D721Med (cell line): Measurements from ENCODE around the gene TSPOAP1.

Source experiments
- DNase-seq: peaks from one replicate; pipeline ENCODE4 v3.0.0; 2011; ENCODE audit warnings: low spot score; ENCODE audit not compliant: insufficient read length
- FAIRE-seq: peaks from 2 replicates; lab custom pipeline; 2011; peaks lifted over from hg19 to GRCh38; lab: Jason Lieb, UNC
- TF ChIP-seq, protein P1 (sequence below): IDR thresholded peaks from 2 replicates; pipeline ENCODE4 v1.5.1; 2012; ENCODE audit warnings: mild to moderate bottlenecking, control low read depth; ENCODE audit not compliant: insufficient read depth; ENCODE audit errors: missing control alignments

Gene TSPOAP1

DNA sequence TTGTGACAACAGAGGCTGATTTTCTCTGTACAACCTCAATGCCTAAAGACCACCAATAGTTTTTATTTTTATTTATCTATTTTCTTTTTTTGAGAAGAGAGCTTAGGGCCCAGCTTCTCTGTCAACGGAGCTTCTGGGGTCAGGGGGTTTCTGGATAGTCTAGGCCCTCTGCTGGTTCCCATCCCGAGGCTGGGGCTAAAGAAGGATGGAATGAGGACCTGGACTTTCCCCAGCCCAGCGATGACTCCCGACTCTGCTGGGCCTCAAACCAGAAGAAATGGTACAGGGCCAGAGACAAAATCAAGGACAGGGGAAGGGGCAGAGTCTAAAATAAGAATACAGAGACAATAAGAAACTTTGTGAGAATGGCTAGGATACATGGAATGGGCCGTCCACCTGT is 5.7 kb upstream of the TSPOAP1 start:
- DNase-seq (peak; percentile 10), FAIRE-seq (no peak)
- TF ChIP-seq, protein P1, sequence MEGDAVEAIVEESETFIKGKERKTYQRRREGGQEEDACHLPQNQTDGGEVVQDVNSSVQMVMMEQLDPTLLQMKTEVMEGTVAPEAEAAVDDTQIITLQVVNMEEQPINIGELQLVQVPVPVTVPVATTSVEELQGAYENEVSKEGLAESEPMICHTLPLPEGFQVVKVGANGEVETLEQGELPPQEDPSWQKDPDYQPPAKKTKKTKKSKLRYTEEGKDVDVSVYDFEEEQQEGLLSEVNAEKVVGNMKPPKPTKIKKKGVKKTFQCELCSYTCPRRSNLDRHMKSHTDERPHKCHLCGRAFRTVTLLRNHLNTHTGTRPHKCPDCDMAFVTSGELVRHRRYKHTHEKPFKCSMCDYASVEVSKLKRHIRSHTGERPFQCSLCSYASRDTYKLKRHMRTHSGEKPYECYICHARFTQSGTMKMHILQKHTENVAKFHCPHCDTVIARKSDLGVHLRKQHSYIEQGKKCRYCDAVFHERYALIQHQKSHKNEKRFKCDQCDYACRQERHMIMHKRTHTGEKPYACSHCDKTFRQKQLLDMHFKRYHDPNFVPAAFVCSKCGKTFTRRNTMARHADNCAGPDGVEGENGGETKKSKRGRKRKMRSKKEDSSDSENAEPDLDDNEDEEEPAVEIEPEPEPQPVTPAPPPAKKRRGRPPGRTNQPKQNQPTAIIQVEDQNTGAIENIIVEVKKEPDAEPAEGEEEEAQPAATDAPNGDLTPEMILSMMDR, result no peak

DNA sequence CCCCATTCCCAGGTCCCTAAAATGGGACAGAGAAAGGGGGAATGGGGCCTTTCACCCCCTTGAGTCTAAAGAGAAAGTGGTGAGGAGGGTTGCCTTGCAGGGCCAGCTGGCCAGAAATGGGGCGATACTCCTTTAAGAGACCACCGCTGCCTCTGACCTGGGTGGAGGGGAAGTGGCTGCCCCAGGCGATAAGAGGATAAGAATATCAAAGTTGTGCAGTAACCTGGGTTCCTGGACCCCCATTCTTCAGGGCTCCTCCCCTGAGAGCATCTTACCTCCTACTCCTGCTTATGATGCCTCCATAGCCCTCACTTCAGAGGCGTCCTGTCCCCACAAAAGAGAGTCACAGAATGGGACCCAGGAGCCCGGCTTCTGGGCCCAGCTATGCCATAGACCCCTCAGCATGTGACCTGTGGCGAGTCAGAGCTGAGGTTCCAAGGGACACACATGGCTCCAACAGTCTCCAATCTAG is 5.2 kb upstream of the TSPOAP1 start:
- FAIRE-seq, result no peak

DNA sequence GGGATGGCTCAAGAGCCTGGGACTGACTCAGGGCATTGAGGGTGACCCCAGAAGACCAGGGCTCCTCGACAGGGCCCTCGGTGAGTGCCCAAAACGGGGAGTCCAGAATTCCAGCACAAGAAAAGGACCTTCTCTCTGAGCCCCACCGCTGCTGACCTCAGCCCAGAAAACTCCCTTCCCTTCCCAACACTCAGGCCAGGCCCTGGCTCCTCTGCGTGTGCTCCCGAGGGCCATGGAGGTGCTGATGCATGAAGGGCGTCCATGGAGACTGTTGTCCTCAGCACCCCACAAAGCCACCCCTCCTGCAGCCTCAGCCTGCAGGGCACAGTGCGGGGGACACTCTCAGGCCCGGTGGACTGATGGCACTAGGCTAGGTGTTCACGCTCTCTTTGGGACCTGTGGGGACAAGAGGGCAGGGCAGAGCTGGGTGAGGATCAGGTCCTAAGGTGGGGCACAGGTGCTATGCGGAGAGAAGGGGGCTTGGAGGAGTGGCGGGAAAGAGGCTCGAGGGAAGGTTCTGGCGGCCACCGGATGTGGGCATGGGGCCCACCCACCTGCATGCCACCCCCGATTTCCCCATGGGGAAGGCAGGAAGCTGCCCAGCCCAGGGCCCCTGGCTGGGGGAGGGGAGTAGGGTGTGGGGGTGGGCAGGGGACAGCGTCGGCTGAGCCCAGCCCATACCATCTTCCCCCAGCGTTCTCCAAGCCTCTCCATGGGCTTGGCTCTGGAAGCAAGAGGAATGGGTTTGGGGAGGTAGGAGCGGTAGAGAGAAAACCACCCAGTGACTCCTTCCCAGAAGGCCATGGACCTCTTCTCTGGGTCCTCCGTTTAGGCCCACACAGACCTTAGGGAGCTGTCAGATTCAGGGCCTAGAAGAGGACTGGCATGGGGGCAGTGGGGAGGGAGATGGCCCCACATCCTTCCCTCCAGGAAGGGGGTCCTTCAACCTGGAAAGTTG is 4.5 kb upstream of the TSPOAP1 start:
- FAIRE-seq (no peak), DNase-seq (peak; percentile 18)
- TF ChIP-seq, protein P1, result no peak

More for the DNA sequence above, 5.2 kb upstream of the TSPOAP1 start:
- DNase-seq, result no peak
- TF ChIP-seq, protein P1, result no peak

DNA sequence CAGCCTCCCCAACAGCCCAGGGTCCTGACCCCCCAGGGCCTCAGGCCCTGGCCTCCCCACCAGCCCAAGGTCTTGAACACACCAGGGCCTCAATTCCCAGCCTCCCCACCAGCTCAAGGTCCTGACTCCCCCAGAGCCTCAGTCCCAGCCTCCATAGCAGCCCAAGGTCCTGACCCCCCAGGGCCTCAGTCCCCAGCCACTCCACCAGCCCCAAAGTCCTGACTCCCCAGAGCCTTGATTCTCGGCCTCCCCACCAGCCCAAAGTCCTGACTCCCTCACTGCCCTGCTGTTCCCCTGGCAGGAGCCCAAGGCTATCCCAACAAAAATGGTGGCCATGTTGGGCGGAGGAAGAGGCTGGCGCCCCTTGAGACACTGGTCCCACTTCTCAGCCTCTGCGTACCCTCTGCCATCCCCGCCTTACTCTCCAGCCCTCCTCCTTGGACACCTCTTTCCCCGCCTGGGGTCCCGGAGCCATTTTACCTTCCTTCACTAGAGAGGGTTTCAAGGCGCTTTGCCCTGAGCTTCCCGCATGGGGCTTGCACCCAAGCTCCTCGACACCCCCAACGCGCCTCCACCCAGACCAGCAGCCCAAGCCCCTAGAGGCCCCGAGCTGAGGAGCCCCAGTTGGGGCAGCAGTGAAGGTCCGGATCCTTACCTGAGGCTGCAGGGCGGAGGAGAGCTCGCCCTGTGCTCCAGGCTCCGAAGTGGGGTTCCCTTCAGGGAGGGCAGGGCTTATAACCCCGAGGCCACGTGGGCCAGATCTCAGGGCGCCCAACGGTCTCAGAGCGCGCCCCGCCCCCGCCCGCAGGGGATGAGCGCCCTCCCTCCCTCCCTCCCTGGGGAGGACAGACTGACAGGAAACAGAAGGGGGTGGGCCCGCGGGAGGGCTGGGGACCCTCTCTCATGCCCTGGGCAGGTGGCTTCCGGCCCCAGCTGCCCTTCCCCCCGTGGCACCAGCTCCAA is 3.5 kb upstream of the TSPOAP1 start:
- FAIRE-seq (no peak), DNase-seq (peak; percentile 73)
- TF ChIP-seq, protein P1, result no peak

DNA sequence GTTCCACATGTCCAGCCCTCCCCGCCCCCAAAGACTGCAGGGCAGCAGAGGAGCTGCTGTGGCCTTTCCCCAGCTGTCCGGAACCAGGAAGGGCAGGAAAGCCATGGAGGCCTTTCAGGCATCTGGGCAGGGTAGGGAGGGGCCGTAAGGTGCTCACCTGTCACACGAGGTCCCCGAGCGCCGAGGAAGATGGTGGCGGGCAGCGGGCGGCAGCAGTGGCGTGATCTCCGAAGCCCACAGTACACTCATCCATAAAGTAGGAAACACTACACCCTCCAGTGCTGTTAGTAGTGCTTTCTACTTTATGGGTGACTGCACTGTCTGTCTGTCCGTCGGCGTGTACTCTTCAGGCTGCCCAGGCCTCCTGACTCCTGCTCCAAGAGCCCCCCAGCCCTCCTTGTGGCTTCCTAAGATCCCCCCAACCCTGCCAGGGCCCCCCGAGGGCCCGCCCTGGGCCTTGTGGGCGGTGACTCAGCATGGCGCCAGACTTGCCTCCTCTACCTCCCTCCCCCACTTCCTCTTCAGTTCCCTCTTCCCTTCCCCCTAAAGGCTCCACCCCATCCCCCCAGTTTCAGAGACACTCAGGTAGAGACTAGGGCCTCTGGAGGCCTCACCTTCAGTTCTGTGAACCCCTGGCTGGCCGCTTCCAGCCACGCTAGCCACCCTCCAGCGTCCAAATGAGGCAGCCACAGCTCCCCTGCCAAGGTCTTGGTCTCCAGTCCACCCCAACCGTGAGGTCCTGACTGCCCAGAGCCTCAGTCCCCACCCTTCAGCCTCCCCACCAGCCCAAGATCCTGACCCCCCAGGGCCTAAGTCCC is 2.6 kb upstream of the TSPOAP1 start:
- no peak for FAIRE-seq
- TF ChIP-seq, protein P1, result no peak
- DNase-seq, result peak; percentile 27

DNA sequence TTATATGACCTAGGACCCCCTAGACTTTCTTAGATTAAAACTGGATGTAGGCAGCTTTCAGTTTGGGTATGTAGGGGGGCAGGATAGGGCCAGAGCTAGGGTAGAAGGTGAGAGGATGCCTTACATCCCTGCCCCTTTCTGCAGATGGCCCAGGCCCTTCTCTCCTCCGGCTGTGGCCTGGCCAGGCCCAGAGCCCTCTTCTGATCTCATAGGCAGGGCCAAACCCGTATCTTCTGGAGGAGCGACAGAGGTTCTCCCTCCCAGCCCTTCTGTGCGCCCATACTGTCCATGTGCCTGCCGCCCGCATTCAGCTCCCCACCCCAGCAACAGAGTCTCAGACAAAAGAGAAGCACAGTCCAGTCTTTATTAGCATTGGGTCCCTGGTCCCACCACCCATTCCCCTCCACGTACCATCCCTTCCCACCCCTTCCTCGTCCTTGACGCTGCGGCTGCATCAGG is 2.0 kb upstream of the TSPOAP1 start:
- FAIRE-seq (no peak), DNase-seq (no peak)
- TF ChIP-seq, protein P1, result no peak
